HG03039 (cell line): ENCODE results near the gene PHRF1.

Source experiments
- ATAC-seq: cut with Tn5 transposase; IDR thresholded peaks from one replicate; pipeline ENCODE4 v1.9.1; 2021; ENCODE audit warnings: mild to moderate bottlenecking, moderate library complexity; ENCODE audit not compliant: unreplicated experiment

The PHRF1 gene

GRCh38 chr11:575996-576768 is at the start of gene PHRF1:
PHRF1 (plus strand) TSS chr11:576470; CDS start chr11:581513, 5,043 bp downstream.
- peak; percentile 66 for ATAC-seq

GRCh38 chr11:528166-528814 is 48.0 kb upstream of the PHRF1 start:
- ATAC-seq, result no peak

GRCh38 chr11:528815-529727 is 47.2 kb upstream of the PHRF1 start:
- no peak for ATAC-seq

GRCh38 chr11:529728-530411 is 46.4 kb upstream of the PHRF1 start:
- ATAC-seq, result no peak

- no peak for ATAC-seq
Observed at GRCh38 chr11:530960-531831, 45.1 kb upstream of the PHRF1 start.

- no peak for ATAC-seq
Observed at GRCh38 chr11:531919-532526, 44.2 kb upstream of the PHRF1 start.

- ATAC-seq, result no peak
Observed at GRCh38 chr11:532527-532985, 43.7 kb upstream of the PHRF1 start.

- no peak for ATAC-seq
Observed at GRCh38 chr11:532986-533585, 43.2 kb upstream of the PHRF1 start.

- no peak for ATAC-seq
Observed at GRCh38 chr11:533586-534395, 42.5 kb upstream of the PHRF1 start.

- ATAC-seq, result peak; percentile 2
Observed at GRCh38 chr11:534396-535209, 41.7 kb upstream of the PHRF1 start.

- ATAC-seq, result no peak
Observed at GRCh38 chr11:535210-535518, 41.1 kb upstream of the PHRF1 start.

GRCh38 chr11:535519-536454 is 40.5 kb upstream of the PHRF1 start, which contains the start of gene HRAS:
HRAS (minus strand) TSS chr11:535576.
- ATAC-seq, result peak; percentile 69

- peak; percentile 40 for ATAC-seq
Observed at GRCh38 chr11:536841-537621, 39.2 kb upstream of the PHRF1 start, which contains the start of gene LRRC56. LRRC56 (plus strand) TSS chr11:537527; CDS start chr11:540685, 3,158 bp downstream.

GRCh38 chr11:537622-538430 is 38.4 kb upstream of the PHRF1 start:
- no peak for ATAC-seq
